ACC112 (cell line): Measurements from ENCODE around the gene LAMA3.
A peak's percentile ranks its signal among the peaks of the same experiment; 100 is the strongest.

Experiments
- H2AFZ ChIP-seq: fragments of 200-600 bp; sonication (generic); one replicate; pipeline ENCODE4 v1.6.0; 2017; ENCODE audit warnings: antibody characterized with exemption, low read length; ENCODE audit not compliant: unreplicated experiment
- H3K27ac ChIP-seq: fragments of 200-600 bp; sonication (generic); 2 replicates; pipeline ENCODE4 v1.5.1; 2014; ENCODE audit warnings: low read depth, mild to moderate bottlenecking, antibody characterized with exemption, low read length, moderate library complexity
- H3K27me3 ChIP-seq: fragments of 200-600 bp; sonication (generic); 2 replicates; pipeline ENCODE4 v1.6.1; 2014; ENCODE audit warnings: mild to moderate bottlenecking, antibody characterized with exemption, low read length, moderate library complexity, mixed read lengths; ENCODE audit not compliant: insufficient read depth
- H3K36me3 ChIP-seq: fragments of 200-600 bp; sonication (generic); 2 replicates; pipeline ENCODE4 v1.6.1; 2016; ENCODE audit warnings: mild to moderate bottlenecking, antibody characterized with exemption, low read length, moderate library complexity, mixed read lengths; ENCODE audit not compliant: insufficient read depth
- H3K4me1 ChIP-seq: fragments of 200-600 bp; sonication (generic); one replicate; pipeline ENCODE4 v1.6.1; 2016; ENCODE audit warnings: low read length, mixed read lengths; ENCODE audit not compliant: insufficient read depth, unreplicated experiment, control insufficient read depth
- H3K4me3 ChIP-seq: fragments of 200-600 bp; sonication (generic); 2 replicates; pipeline ENCODE4 v1.5.1; 2014; ENCODE audit warnings: mild to moderate bottlenecking, low read depth, low read length
- H3K79me2 ChIP-seq: fragments of 200-600 bp; sonication (generic); one replicate; pipeline ENCODE4 v1.6.0; 2016; ENCODE audit warnings: low read length; ENCODE audit not compliant: control insufficient read depth, unreplicated experiment, insufficient read depth

LAMA3 gene

DNA sequence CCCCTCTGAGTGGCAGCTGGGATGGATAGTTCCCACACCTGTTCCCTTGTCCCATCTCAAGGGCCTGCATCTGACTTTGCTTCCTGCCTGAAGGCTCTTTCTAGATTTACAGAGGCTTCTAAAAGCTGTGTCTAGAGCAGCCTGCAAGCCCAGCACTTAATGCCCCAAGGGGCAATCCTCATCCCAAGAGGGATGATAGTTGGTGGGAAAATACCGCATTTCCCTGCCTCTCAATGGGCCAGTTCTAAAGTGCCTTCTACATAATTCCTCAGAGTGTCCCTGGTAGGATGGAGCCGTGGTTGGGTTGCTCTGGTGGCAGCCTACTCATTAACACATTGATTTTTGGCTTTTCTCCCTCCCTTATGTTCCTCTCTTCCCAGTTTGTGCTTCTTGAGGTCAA lies 29.5 kb downstream of the LAMA3 start:
- H3K79me2 ChIP-seq, result no peaks in the 10 kb centered on the region
- no peak overlapping the region for H2AFZ ChIP-seq
- no peaks in the 10 kb centered on the region for H3K27me3 ChIP-seq
- H3K36me3 ChIP-seq, result no peaks in the 10 kb centered on the region
- peaks cover 49% of the 10 kb centered on the region for H3K4me1 ChIP-seq
- peak overlapping the region; percentile 100 for H3K27ac ChIP-seq
- H3K4me3 ChIP-seq, result no peak overlapping the region

DNA sequence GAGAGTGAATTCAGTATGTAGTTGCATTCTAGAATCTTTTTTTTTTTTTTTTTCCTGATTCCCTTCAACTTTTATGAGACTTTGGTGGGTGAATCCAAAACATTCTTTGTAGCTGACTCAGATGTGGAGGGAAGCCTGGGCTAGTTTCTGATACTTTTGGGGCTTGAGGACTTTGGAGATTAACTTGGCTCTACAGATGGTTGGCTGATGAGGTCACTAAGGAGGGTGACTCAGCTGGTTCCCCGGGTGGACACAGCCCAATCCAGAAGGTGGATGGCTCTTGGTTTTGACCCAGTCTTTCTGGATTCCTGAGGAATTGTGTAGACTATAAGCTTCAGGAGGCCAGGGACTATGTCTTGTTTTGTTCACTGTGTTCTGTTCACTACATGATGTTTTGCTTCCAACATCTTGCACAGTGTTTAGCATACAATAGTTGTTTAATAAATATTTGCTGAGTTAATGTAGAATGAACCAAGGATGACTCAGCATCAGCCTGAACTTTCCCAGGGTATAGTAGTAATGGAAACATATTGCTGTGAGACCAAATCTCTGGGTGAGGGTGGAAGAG lies 30.5 kb downstream of the LAMA3 start:
- Histone ChIP-seq H3K79me2 (no peaks in the 10 kb centered on the region), H3K4me1 (peaks cover 49% of the 10 kb centered on the region), H3K27me3 (no peaks in the 10 kb centered on the region), H3K4me3 (no peak overlapping the region), H2AFZ (peak overlapping the region; percentile 43), H3K36me3 (no peaks in the 10 kb centered on the region), H3K27ac (peak overlapping the region; percentile 100)

DNA sequence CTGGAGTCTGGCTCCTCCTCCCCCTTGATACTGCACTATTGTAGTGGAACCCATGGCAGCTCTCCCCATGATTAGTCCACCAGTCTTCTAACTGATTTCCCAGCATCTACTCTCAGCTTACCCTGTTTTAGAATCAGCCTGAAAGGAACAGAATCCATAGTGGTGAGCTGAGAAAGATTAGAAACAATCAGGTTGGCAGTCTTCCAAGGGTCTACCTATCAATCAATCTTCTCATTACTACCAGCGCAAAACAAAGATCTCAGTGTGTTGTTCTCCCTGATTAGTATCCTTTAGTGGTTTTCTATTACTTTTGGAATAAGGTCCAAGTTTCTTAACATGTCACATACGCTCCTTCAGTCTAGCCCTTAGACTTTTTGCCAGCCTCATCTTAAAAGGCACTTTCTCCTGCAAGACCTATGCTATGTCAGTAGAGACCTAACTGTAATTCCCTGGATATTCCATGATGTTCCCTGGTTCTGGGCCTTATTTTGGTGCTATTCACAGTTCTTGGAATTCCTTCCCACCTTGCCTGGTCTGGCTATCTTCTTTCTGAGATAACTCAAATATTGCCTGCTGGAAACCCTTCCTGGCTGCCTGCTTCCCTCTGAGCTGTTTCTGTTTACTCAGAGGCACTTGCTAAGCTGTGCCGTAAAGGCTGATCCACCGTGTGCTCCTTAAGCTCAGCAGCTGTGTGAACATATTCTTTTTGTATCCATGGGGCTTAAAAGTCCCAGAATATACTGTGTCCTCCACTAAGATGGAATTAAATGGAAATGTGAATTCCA lies 32.6 kb downstream of the LAMA3 start:
- H3K27ac ChIP-seq, result no peak overlapping the region
- H3K36me3 ChIP-seq, result no peaks in the 10 kb centered on the region
- H2AFZ ChIP-seq, result no peak overlapping the region
- no peaks in the 10 kb centered on the region for H3K79me2 ChIP-seq
- no peaks in the 10 kb centered on the region for H3K27me3 ChIP-seq
- peaks cover 32% of the 10 kb centered on the region for H3K4me1 ChIP-seq
- no peak overlapping the region for H3K4me3 ChIP-seq

DNA sequence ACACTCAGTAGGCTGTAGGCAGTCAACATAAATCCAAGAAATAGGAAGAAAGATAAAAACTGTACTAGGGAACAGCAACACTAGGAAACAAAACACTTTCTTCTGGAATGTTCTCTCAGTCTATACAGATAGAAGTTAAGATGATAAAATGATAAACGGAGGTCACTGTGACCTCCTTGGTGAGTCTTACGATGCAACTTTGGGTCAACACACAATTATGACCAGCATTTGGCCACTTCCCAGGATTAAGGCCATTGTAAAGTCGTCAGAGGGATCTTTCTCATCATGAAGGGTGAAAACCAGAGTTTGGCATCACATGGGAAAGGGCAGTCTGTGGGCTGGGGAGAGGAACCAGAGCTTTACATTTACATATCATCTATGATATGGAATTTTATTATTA lies 33.4 kb downstream of the LAMA3 start:
- H2AFZ ChIP-seq, result no peak overlapping the region
- no peaks in the 10 kb centered on the region for H3K27me3 ChIP-seq
- no peaks in the 10 kb centered on the region for H3K79me2 ChIP-seq
- no peaks in the 10 kb centered on the region for H3K36me3 ChIP-seq
- peaks cover 26% of the 10 kb centered on the region for H3K4me1 ChIP-seq
- H3K27ac ChIP-seq, result no peak overlapping the region
- H3K4me3 ChIP-seq, result no peak overlapping the region

DNA sequence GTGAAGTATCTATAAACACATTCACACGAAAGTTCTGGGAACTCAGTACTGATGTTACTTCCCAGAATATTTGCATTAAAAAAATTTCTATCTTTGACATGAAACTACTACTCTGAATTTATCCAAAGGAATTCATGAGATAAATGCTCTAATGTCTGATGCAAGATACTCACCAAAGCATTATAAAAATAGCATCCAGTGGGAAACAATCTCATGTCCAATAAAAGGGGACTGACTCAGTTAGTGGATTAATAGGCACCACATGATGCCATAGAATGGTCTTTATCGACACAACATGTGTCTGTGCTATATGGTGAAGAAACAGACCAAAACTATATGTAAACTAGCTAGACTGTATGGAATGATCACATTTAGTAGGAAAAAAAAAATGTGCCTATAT lies 33.9 kb downstream of the LAMA3 start:
- no peaks in the 10 kb centered on the region for H3K79me2 ChIP-seq
- no peak overlapping the region for H3K27ac ChIP-seq
- H3K4me3 ChIP-seq, result no peak overlapping the region
- no peak overlapping the region for H2AFZ ChIP-seq
- no peaks in the 10 kb centered on the region for H3K27me3 ChIP-seq
- H3K4me1 ChIP-seq, result peaks cover 22% of the 10 kb centered on the region
- no peaks in the 10 kb centered on the region for H3K36me3 ChIP-seq

DNA sequence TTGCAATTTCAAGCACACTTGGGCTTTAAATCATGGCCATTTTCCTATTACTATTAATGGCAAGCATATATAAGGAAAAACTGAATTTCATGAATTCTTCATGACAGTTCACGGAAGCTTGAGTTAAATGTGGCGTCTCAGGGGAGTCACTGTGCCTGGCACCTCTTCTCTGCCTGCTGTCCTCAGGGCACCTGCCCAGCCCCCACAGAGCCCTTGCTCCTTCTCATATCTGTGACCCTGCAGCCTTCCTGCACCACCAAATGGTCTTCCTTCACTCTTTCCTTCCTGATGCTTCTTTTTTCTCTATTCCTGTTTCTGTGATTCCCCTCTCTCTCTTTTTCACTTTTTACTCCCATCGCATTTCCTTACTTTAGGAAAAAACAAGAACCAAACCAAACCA lies 35.4 kb downstream of the LAMA3 start:
- Histone ChIP-seq H3K27ac (no peak overlapping the region), H3K4me3 (no peak overlapping the region), H3K36me3 (no peaks in the 10 kb centered on the region), H2AFZ (no peak overlapping the region), H3K27me3 (no peaks in the 10 kb centered on the region), H3K79me2 (no peaks in the 10 kb centered on the region), H3K4me1 (peaks cover 9% of the 10 kb centered on the region)

DNA sequence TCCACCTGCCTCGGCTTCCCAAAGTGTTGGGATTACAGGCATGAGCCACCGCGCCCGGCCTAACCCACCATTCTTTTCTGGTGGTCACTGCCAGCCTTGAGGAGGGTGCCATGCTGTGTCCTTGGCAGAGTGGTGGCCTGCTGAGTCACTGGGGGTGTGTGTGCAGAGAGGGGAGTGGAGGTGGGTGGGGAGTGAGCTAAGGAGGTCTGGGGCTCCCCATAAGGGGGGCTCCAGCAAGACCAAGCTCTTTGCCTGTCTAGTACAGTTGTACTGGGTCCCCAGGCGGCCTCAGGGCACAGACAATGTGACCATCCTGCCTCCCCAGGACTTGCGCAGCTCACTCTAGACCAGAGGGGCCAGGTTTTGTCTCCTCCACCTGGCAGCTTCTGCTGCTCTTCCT lies 36.1 kb downstream of the LAMA3 start:
- no peaks in the 10 kb centered on the region for H3K79me2 ChIP-seq
- no peak overlapping the region for H3K27ac ChIP-seq
- H3K36me3 ChIP-seq, result no peaks in the 10 kb centered on the region
- no peak overlapping the region for H3K4me3 ChIP-seq
- H2AFZ ChIP-seq, result no peak overlapping the region
- peaks cover 2% of the 10 kb centered on the region for H3K4me1 ChIP-seq
- H3K27me3 ChIP-seq, result no peaks in the 10 kb centered on the region

DNA sequence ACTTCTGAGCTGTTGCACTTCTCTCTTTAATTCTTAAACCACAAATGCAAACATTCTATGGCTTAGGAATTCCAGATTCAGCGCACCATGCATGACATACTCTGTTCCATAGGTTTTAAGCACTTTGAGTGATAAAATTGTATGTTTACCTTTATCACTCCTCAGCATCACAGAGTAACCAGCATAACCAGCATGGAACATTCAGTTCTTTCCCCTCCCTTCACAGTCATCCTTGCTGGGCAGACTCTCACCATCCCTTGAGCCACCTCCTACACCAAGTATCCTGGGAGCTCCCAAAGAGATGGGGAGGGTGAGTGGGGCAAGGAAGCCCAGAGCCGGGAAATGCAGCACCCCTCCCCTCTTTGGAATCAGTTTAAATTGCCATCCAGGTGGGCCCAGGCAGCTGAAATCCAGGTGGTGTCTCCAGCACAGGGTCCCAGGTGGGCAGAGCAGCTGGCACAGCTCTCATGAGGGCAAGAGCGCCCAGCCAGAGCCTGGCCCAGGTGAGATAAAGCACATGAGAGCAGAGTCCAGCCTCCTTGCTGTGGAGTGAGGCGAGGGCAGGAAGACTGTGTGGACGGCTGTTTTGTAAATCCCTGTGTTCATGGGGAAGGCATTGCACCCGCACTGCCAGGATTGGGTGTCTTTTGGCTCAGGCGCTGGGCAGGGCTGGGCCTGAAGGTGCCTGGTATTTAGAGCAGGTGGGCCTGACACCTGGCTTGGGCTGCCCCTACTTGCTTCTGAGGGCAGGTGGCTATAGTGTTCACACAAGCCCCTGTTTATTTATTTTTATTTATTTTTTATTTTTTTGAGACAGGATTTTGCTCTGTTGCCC lies 36.8 kb downstream of the LAMA3 start:
- Histone ChIP-seq H3K27me3 (no peaks in the 10 kb centered on the region), H3K36me3 (no peaks in the 10 kb centered on the region), H3K79me2 (no peaks in the 10 kb centered on the region), H2AFZ (no peak overlapping the region), H3K4me3 (no peak overlapping the region), H3K27ac (no peak overlapping the region), H3K4me1 (no peaks in the 10 kb centered on the region)

DNA sequence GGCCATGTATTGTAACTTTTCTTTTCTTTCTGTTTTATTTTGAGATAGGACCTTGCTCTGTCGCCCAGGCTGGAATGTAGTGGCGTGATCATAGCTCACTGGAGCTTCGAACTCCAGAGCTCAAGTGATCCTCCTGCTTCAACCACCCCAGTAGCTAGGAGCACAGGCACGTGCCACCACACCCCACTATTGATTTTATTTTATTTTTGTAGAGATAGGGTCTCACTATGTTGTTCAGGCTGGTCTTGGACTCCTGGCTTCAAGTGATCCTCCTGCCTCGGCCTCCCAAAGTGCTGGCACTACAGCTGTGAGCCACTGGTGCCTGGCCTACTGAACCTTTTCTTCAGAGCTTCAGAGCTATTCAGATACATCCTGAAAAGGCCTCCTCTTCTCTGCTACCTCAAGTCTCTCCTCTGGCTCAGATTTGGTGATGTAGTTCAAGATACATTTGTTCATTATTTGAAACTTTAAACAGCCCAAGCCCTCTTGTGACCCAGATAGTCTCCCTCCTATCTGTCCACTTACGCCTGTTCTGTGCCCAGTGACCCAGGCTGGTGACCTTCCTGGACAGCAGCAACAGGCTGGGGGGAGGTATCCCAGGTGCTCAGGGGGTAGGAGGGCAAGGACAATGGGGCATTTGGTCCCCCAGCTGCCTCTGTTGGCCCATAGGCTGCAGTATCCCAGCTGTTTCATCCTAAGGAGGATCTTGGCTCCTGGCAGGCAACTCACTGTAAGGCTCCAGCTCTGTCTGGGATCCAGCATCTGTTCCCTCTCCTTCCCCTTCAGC lies 38.6 kb downstream of the LAMA3 start:
- Histone ChIP-seq H3K27ac (no peak overlapping the region), H3K4me3 (no peak overlapping the region), H2AFZ (no peak overlapping the region), H3K27me3 (no peaks in the 10 kb centered on the region), H3K79me2 (no peaks in the 10 kb centered on the region), H3K4me1 (no peaks in the 10 kb centered on the region), H3K36me3 (no peaks in the 10 kb centered on the region)

DNA sequence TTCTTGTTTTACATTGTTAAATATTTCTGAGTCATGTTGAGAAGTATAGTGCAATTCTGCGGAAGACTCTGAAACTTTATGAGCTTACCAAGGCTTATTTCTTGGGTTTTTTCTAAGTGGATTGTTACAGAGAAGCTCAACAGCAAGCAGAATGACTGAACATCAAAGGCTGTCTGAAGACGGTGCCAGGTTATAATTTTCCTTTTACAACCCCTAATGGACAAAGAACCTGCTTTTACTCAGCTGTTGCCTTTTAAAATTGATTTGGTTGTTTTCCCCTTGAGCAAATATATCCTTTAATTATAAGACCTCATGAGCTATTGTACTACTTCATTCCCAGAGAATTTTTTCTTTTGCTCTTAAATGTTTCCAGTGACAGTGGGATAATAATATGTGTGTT lies 41.6 kb downstream of the LAMA3 start:
- no peaks in the 10 kb centered on the region for H3K79me2 ChIP-seq
- no peaks in the 10 kb centered on the region for H3K36me3 ChIP-seq
- H3K27me3 ChIP-seq, result no peaks in the 10 kb centered on the region
- no peaks in the 10 kb centered on the region for H3K4me1 ChIP-seq
- H2AFZ ChIP-seq, result no peak overlapping the region
- H3K27ac ChIP-seq, result no peak overlapping the region
- no peak overlapping the region for H3K4me3 ChIP-seq
